ENCODE results near the gene IPO11. TPM values are rescaled to one million over a fixed set of nuclear protein-coding genes. Genes with fewer than 3 reads are reported as not detected.

The IPO11 gene
- total RNA-seq, 4 donors from 2014 or later: 12.0 to 23.7 (median 20.8) TPM

- H3K36me3 ChIP-seq: no peaks in the 10 kb centered on the region
- no peaks in the 10 kb centered on the region for H3K9me3 ChIP-seq
- no peaks in the 10 kb centered on the region for H3K27me3 ChIP-seq
- 78% methylated on average over 6 of the region's 6 CpGs for WGBS
- no peak overlapping the region for H3K4me3 ChIP-seq
- TF ChIP-seq POLR2AphosphoS5 (IDR thresholded peaks at IDR 0.05): no peak
- no peak for TF ChIP-seq POLR2A (IDR thresholded peaks at IDR 0.05)
- no peak for TF ChIP-seq EP300 (IDR thresholded peaks at IDR 0.05)
- no peak for TF ChIP-seq CTCF (IDR thresholded peaks at IDR 0.05)
- no peaks in the 10 kb centered on the region for H3K4me1 ChIP-seq
- DNase-seq (ENCODE audit: low spot score in 2 of 2): no peak
- H3K27ac ChIP-seq: no peak overlapping the region
These were observed 229.9 kb downstream of the IPO11 start for GRCh38 chr5:62642468-62642867.

- TF ChIP-seq CTCF (IDR thresholded peaks at IDR 0.05) (no peak), EP300 (IDR thresholded peaks at IDR 0.05) (no peak), POLR2A (IDR thresholded peaks at IDR 0.05) (no peak), POLR2AphosphoS5 (IDR thresholded peaks at IDR 0.05) (no peak)
- 82% methylated on average over 13 of the region's 17 CpGs for WGBS
These were observed 231.2 kb downstream of the IPO11 start for GRCh38 chr5:62643556-62644451.

GRCh38 chr5:62645223-62645622 is 232.7 kb downstream of the IPO11 start:
- Histone ChIP-seq H3K36me3 (no peaks in the 10 kb centered on the region), H3K27ac (no peak overlapping the region), H3K27me3 (no peaks in the 10 kb centered on the region), H3K4me1 (no peaks in the 10 kb centered on the region), H3K9me3 (no peaks in the 10 kb centered on the region), H3K4me3 (no peak overlapping the region)
- TF ChIP-seq CTCF (IDR thresholded peaks at IDR 0.05) (no peak), EP300 (IDR thresholded peaks at IDR 0.05) (no peak), POLR2A (IDR thresholded peaks at IDR 0.05) (no peak), POLR2AphosphoS5 (IDR thresholded peaks at IDR 0.05) (no peak)
- WGBS: 96% methylated on average over 3 of the region's 3 CpGs
- no peak for DNase-seq (ENCODE audit: low spot score in 2 of 2)

More at GRCh38 chr5:62643556-62644451, 231.2 kb downstream of the IPO11 start:
- no peaks in the 10 kb centered on the region for H3K27me3 ChIP-seq
- H3K9me3 ChIP-seq: no peaks in the 10 kb centered on the region
- H3K4me1 ChIP-seq: no peaks in the 10 kb centered on the region
- no peak for DNase-seq (ENCODE audit: low spot score in 2 of 2)
- H3K36me3 ChIP-seq: no peaks in the 10 kb centered on the region
- no peak overlapping the region for H3K4me3 ChIP-seq
- H3K27ac ChIP-seq: no peak overlapping the region

- Histone ChIP-seq H3K36me3 (no peaks in the 10 kb centered on the region), H3K4me1 (no peaks in the 10 kb centered on the region), H3K9me3 (no peaks in the 10 kb centered on the region), H3K27me3 (no peaks in the 10 kb centered on the region), H3K27ac (no peak overlapping the region), H3K4me3 (no peak overlapping the region)
- no peak for DNase-seq (ENCODE audit: low spot score in 2 of 2)
- TF ChIP-seq POLR2A (IDR thresholded peaks at IDR 0.05) (no peak), EP300 (IDR thresholded peaks at IDR 0.05) (no peak), POLR2AphosphoS5 (IDR thresholded peaks at IDR 0.05) (no peak), CTCF (IDR thresholded peaks at IDR 0.05) (no peak)
These were observed 234.7 kb downstream of the IPO11 start for GRCh38 chr5:62647241-62647640.

DNA sequence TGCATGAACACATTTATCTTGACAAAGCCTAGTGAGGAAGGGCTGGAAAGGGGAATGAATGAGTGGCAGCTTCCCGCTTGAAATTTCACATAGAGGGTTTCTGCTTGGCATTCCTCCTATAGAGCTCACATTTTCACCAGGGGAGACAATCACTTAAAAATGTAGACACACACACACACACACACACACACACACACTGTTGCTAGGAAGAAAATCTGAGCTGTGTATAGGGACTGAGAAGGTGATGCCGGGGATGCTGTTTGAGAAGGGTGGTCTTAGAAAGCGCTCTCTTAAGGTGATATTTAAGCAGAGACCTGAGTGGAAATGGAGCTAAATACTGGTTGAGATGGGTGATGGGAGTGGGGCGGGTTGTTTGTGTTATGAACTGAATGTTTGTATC is 236.5 kb downstream of the IPO11 start:
- no peak for DNase-seq (ENCODE audit: low spot score in 2 of 2)
- no peak overlapping the region for H3K4me3 ChIP-seq
- no peaks in the 10 kb centered on the region for H3K9me3 ChIP-seq
- H3K36me3 ChIP-seq: no peaks in the 10 kb centered on the region
- TF ChIP-seq CTCF (IDR thresholded peaks at IDR 0.05): no peak
- TF ChIP-seq POLR2AphosphoS5 (IDR thresholded peaks at IDR 0.05): no peak
- no peaks in the 10 kb centered on the region for H3K4me1 ChIP-seq
- 88% methylated on average over 4 of the region's 4 CpGs for WGBS
- H3K27ac ChIP-seq: no peak overlapping the region
- no peaks in the 10 kb centered on the region for H3K27me3 ChIP-seq

Measured in suprapubic skin (tissue), 4 donors.